H9 (cell line): ENCODE results near the gene TTC28. TPM values are rescaled to one million over a fixed set of nuclear protein-coding genes. Genes with fewer than 3 reads are reported as not detected.

ENCODE experiments used
- DNase-seq: peaks from one replicate; pipeline ENCODE4 v3.0.0-alpha.2; 2017
- H2AFZ ChIP-seq: one replicate; pipeline ENCODE4 v1.6.1; 2013; ENCODE audit warnings: mild to moderate bottlenecking, low read length, control low read depth, moderate library complexity
- H2AK5ac ChIP-seq: 2 replicates; pipeline ENCODE4 v1.6.1; 2013; ENCODE audit warnings: low read length, control low read depth, mixed read lengths; ENCODE audit not compliant: insufficient read length
- H2BK120ac ChIP-seq: one replicate; pipeline ENCODE4 v1.6.1; 2013; ENCODE audit warnings: low read depth, mild to moderate bottlenecking, low read length, control low read depth, inconsistent platforms; ENCODE audit not compliant: poor library complexity, severe bottlenecking
- H2BK12ac ChIP-seq: 2 replicates; pipeline ENCODE4 v1.6.1; 2013; ENCODE audit warnings: low read length, control low read depth, mixed read lengths, low read depth; ENCODE audit not compliant: insufficient read length
- H2BK15ac ChIP-seq: 2 replicates; pipeline ENCODE4 v1.6.1; 2013; ENCODE audit warnings: low read depth, low read length, control low read depth
- H2BK20ac ChIP-seq: one replicate; pipeline ENCODE4 v1.6.1; 2013; ENCODE audit warnings: low read depth, mild to moderate bottlenecking, low read length, control low read depth, inconsistent platforms; ENCODE audit not compliant: poor library complexity, severe bottlenecking
- H2BK5ac ChIP-seq: 2 replicates; pipeline ENCODE4 v1.6.1; 2013; ENCODE audit warnings: low read length, control low read depth, mixed read lengths; ENCODE audit not compliant: insufficient read length
- H3K14ac ChIP-seq: 2 replicates; pipeline ENCODE4 v1.6.1; 2013; ENCODE audit warnings: low read length, control low read depth; ENCODE audit not compliant: insufficient read depth
- H3K18ac ChIP-seq: 2 replicates; pipeline ENCODE4 v1.6.1; 2013; ENCODE audit warnings: low read depth, mild to moderate bottlenecking, mixed read lengths, low read length, control low read depth; ENCODE audit not compliant: insufficient read length
- H3K23ac ChIP-seq: 2 replicates; pipeline ENCODE4 v1.6.1; 2013; ENCODE audit warnings: low read length, control low read depth, mixed read lengths, low read depth; ENCODE audit not compliant: insufficient read length
- H3K23me2 ChIP-seq: 2 replicates; pipeline ENCODE4 v1.6.1; 2013; ENCODE audit warnings: low read depth, mild to moderate bottlenecking, mixed read lengths, low read length, control low read depth; ENCODE audit not compliant: insufficient read length, poor library complexity, severe bottlenecking
- H3K27ac ChIP-seq: 2 replicates; pipeline ENCODE4 v1.5.1; 2013; ENCODE audit warnings: low read length, control low read depth, mixed read lengths, low read depth; ENCODE audit not compliant: insufficient read length
- H3K27me3 ChIP-seq: 2 replicates; pipeline ENCODE4 v1.6.1; 2013; ENCODE audit warnings: low read length, control low read depth, inconsistent platforms; ENCODE audit not compliant: insufficient read depth
- H3K4ac ChIP-seq: 2 replicates; pipeline ENCODE4 v1.6.1; 2013; ENCODE audit warnings: low read depth, mild to moderate bottlenecking, control low read depth, inconsistent platforms, low read length, moderate library complexity
- H3K4me1 ChIP-seq: 2 replicates; pipeline ENCODE4 v1.6.1; 2013; ENCODE audit warnings: low read length, control low read depth, inconsistent platforms; ENCODE audit not compliant: insufficient read depth
- H3K4me2 ChIP-seq: 2 replicates; pipeline ENCODE4 v1.6.1; 2013; ENCODE audit warnings: low read length, control low read depth, mixed read lengths; ENCODE audit not compliant: insufficient read length, insufficient read depth
- H3K56ac ChIP-seq: 2 replicates; pipeline ENCODE4 v1.6.1; 2013; ENCODE audit warnings: low read depth, mild to moderate bottlenecking, mixed read lengths, low read length, control low read depth; ENCODE audit not compliant: insufficient read length
- H3K79me1 ChIP-seq: 2 replicates; pipeline ENCODE4 v1.6.1; 2013; ENCODE audit warnings: low read depth, mild to moderate bottlenecking, moderate library complexity, low read length, control low read depth, inconsistent platforms; ENCODE audit not compliant: insufficient read depth, poor library complexity, severe bottlenecking
- H3K79me2 ChIP-seq: 2 replicates; pipeline ENCODE4 v1.6.1; 2013; ENCODE audit warnings: low read length, control low read depth, inconsistent platforms; ENCODE audit not compliant: insufficient read depth
- H3K9ac ChIP-seq: 2 replicates; pipeline ENCODE4 v1.6.1; 2013; ENCODE audit warnings: low read length, control low read depth, mixed read lengths; ENCODE audit not compliant: insufficient read length; ENCODE audit errors: extremely low read depth
- H3K9me3 ChIP-seq: one replicate; pipeline ENCODE4 v1.6.1; 2013; ENCODE audit warnings: low read depth, low read length, inconsistent platforms; ENCODE audit not compliant: control insufficient read depth
- H3T11ph ChIP-seq: one replicate; pipeline ENCODE4 v1.6.1; 2013; ENCODE audit warnings: mild to moderate bottlenecking, low read length, control low read depth, inconsistent platforms
- H4K20me1 ChIP-seq: one replicate; pipeline ENCODE4 v1.6.1; 2013; ENCODE audit not compliant: control insufficient read depth, insufficient read length, insufficient read depth
- H4K5ac ChIP-seq: 2 replicates; pipeline ENCODE4 v1.6.1; 2013; ENCODE audit warnings: low read depth, mild to moderate bottlenecking, mixed read lengths, low read length, control low read depth; ENCODE audit not compliant: insufficient read length
- H4K8ac ChIP-seq: replicated peaks from 2 replicates; pipeline ENCODE4 v1.6.1; 2013; ENCODE audit warnings: low read length, control low read depth, mixed read lengths, low read depth; ENCODE audit not compliant: insufficient read length
- H4K91ac ChIP-seq: 2 replicates; pipeline ENCODE4 v1.6.1; 2013; ENCODE audit warnings: low read depth, mild to moderate bottlenecking, moderate library complexity, mixed read lengths, low read length, control low read depth; ENCODE audit not compliant: insufficient read length
- H3K27ac Mint-ChIP-seq, 3 experiments: 2 replicates in 2 of 3; 3 replicates in 1 of 3; pipeline ENCODE4 v1.8.0; 2020 to 2021; ENCODE audit warnings: mixed read lengths in 3 of 3, mild to moderate bottlenecking in 1 of 3, moderate library complexity in 1 of 3
- H3K27me3 Mint-ChIP-seq: 2 replicates; pipeline ENCODE4 v1.8.0; 2021; ENCODE audit warnings: low read depth, mild to moderate bottlenecking, moderate library complexity, mixed read lengths
- H3K36me3 Mint-ChIP-seq, 3 experiments: 2 replicates in 2 of 3; 3 replicates in 1 of 3; pipeline ENCODE4 v1.8.0; 2020 to 2021; ENCODE audit warnings: low read depth in 3 of 3, mixed read lengths in 3 of 3; ENCODE audit not compliant: insufficient read depth in 1 of 3
- H3K4me1 Mint-ChIP-seq, 2 experiments: 2 replicates each; pipeline ENCODE4 v1.8.0; 2020; ENCODE audit warnings: mixed read lengths in 2 of 2
- H3K4me3 Mint-ChIP-seq, 2 experiments: 2 replicates in 1 of 2; 3 replicates in 1 of 2; pipeline ENCODE4 v1.8.0; 2020 to 2021; ENCODE audit warnings: mild to moderate bottlenecking in 2 of 2, mixed read lengths in 2 of 2, moderate library complexity in 1 of 2
- H3K9me3 Mint-ChIP-seq, 2 experiments: 2 replicates in 1 of 2; 3 replicates in 1 of 2; pipeline ENCODE4 v1.8.0; 2020; ENCODE audit warnings: mild to moderate bottlenecking in 2 of 2, mixed read lengths in 2 of 2, moderate library complexity in 1 of 2
- WGBS: extraction: QIAGEN DNeasy Blood & Tissue Kit; methylation state at CpG from one replicate; pipeline ENCODE4 v1.1.7; 2013; ENCODE audit warnings: missing lambda C conversion rate, low lambda C conversion rate, mixed read lengths; ENCODE audit not compliant: insufficient read length; ENCODE audit errors: extremely low coverage; 5-methylcytosine and 5-hydroxymethylcytosine counted together
- total RNA-seq: library from RNA; stranded (reverse); gene quantifications from 2 replicates; pipeline ENCODE4 v1.2.1, GENCODE V29; 2021
- TF ChIP-seq, protein P1 (sequence below): fragments of 200-600 bp; sonication (generic); conservative IDR thresholded peaks from 3 replicates; pipeline ENCODE4 v1.8.0; 2021; ENCODE audit warnings: antibody characterized with exemption, mild to moderate bottlenecking

TTC28 gene
- total RNA-seq, 1 experiment from 2014 or later = 13.6 TPM

DNA sequence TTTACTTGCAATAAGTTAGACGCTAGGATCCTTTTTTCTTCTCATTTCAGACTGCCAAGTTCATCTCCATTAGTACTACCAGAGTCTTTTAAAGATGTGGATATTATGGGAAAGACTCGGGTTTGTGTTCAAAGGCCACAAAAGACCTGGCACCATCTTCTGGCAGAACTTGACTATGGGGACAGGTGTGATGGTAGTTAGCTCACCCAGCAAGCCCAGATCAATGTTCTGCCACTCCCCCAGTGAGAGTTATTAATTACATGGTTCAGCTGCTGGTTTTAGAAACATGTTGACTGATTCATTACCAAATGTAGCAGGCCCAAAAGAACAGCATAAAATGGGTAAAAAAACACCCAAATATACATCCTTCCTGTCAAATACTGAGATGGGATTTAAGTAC, 427.1 kb downstream of the TTC28 start:
- H3K9me3 ChIP-seq = no peaks in the 10 kb centered on the region
- Mint-ChIP-seq H3K4me1 (peaks cover 7 to 8% of the 10 kb centered on the region in 2 experiments), H3K27ac (no peak overlapping the region), H3K9me3 (no peaks in the 10 kb centered on the region), H3K4me3 (no peak overlapping the region), H3K27me3 (peaks cover 51% of the 10 kb centered on the region), H3K36me3 (no peaks in the 10 kb centered on the region)
- DNase-seq = no peak
- no peak overlapping the region for H2AFZ ChIP-seq
- no peak overlapping the region for H4K91ac ChIP-seq
- H3K18ac ChIP-seq = no peak overlapping the region
- H3K79me1 ChIP-seq = no peaks in the 10 kb centered on the region
- no peak overlapping the region for H4K8ac ChIP-seq
- TF ChIP-seq, protein P1, sequence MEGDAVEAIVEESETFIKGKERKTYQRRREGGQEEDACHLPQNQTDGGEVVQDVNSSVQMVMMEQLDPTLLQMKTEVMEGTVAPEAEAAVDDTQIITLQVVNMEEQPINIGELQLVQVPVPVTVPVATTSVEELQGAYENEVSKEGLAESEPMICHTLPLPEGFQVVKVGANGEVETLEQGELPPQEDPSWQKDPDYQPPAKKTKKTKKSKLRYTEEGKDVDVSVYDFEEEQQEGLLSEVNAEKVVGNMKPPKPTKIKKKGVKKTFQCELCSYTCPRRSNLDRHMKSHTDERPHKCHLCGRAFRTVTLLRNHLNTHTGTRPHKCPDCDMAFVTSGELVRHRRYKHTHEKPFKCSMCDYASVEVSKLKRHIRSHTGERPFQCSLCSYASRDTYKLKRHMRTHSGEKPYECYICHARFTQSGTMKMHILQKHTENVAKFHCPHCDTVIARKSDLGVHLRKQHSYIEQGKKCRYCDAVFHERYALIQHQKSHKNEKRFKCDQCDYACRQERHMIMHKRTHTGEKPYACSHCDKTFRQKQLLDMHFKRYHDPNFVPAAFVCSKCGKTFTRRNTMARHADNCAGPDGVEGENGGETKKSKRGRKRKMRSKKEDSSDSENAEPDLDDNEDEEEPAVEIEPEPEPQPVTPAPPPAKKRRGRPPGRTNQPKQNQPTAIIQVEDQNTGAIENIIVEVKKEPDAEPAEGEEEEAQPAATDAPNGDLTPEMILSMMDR = no peak
- no peak overlapping the region for H2BK5ac ChIP-seq
- H3K79me2 ChIP-seq = no peaks in the 10 kb centered on the region
- no peak overlapping the region for H3K14ac ChIP-seq
- H4K5ac ChIP-seq = no peak overlapping the region
- H2BK12ac ChIP-seq = no peak overlapping the region
- no peaks in the 10 kb centered on the region; the same call in 1 of the 2 replicates for H3K27me3 ChIP-seq
- no peak overlapping the region for H2BK20ac ChIP-seq
- no peak overlapping the region for H2AK5ac ChIP-seq
- WGBS = no CpG with 5 or more reads among the region's 2 CpGs
- H3K4me1 ChIP-seq = no peaks in the 10 kb centered on the region
- no peak overlapping the region for H3K9ac ChIP-seq
- H2BK15ac ChIP-seq = no peak overlapping the region
- no peak overlapping the region for H3K23ac ChIP-seq
- no peak overlapping the region for H2BK120ac ChIP-seq
- no peak overlapping the region for H3K4ac ChIP-seq
- H3T11ph ChIP-seq = no peak overlapping the region
- no peak overlapping the region for H3K4me2 ChIP-seq
- H4K20me1 ChIP-seq = no peaks in the 10 kb centered on the region
- no peaks in the 10 kb centered on the region for H3K23me2 ChIP-seq
- no peak overlapping the region for H3K56ac ChIP-seq
- no peak overlapping the region for H3K27ac ChIP-seq
